ENCODE data around the gene KCNH8.

KCNH8 gene

GRCh38 chr3:19171794-19172193 is 23.5 kb downstream of the KCNH8 start:
- no peak for DNase-seq (ENCODE audit: low read depth)
- no peak for TF ChIP-seq CTCF (IDR thresholded peaks at IDR 0.05; ENCODE audit: insufficient read depth, low read depth, low read length, missing control alignments)
- no peak overlapping the region for H3K4me3 ChIP-seq (ENCODE audit: low read length)

GRCh38 chr3:19173945-19174344 is 25.6 kb downstream of the KCNH8 start:
- no peak for DNase-seq (ENCODE audit: low read depth)
- TF ChIP-seq CTCF (IDR thresholded peaks at IDR 0.05; ENCODE audit: insufficient read depth, low read depth, low read length, missing control alignments): no peak
- no peak overlapping the region for H3K4me3 ChIP-seq (ENCODE audit: low read length)

GRCh38 chr3:19183584-19183983 is 35.3 kb downstream of the KCNH8 start:
- no peak overlapping the region for H3K4me3 ChIP-seq (ENCODE audit: low read length)
- TF ChIP-seq CTCF (IDR thresholded peaks at IDR 0.05; ENCODE audit: insufficient read depth, low read depth, low read length, missing control alignments): no peak
- no peak for DNase-seq (ENCODE audit: low read depth)

GRCh38 chr3:19190126-19190525 is 41.8 kb downstream of the KCNH8 start:
- no peak for TF ChIP-seq CTCF (IDR thresholded peaks at IDR 0.05; ENCODE audit: insufficient read depth, low read depth, low read length, missing control alignments)
- DNase-seq (ENCODE audit: low read depth): no peak
- H3K4me3 ChIP-seq (ENCODE audit: low read length): no peak overlapping the region

GRCh38 chr3:19190602-19191001 is 42.3 kb downstream of the KCNH8 start:
- no peak for TF ChIP-seq CTCF (IDR thresholded peaks at IDR 0.05; ENCODE audit: insufficient read depth, low read depth, low read length, missing control alignments)
- no peak for DNase-seq (ENCODE audit: low read depth)

GRCh38 chr3:19199131-19199530 is 50.8 kb downstream of the KCNH8 start:
- no peak for TF ChIP-seq CTCF (IDR thresholded peaks at IDR 0.05; ENCODE audit: insufficient read depth, low read depth, low read length, missing control alignments)
- no peak overlapping the region for H3K4me3 ChIP-seq (ENCODE audit: low read length)

More at GRCh38 chr3:19190602-19191001, 42.3 kb downstream of the KCNH8 start:
- no peak overlapping the region for H3K4me3 ChIP-seq (ENCODE audit: low read length)

GRCh38 chr3:19202303-19202702 is 54.0 kb downstream of the KCNH8 start:
- no peak overlapping the region for H3K4me3 ChIP-seq (ENCODE audit: low read length)
- DNase-seq (ENCODE audit: low read depth): no peak
- TF ChIP-seq CTCF (IDR thresholded peaks at IDR 0.05; ENCODE audit: insufficient read depth, low read depth, low read length, missing control alignments): no peak

More at GRCh38 chr3:19199131-19199530, 50.8 kb downstream of the KCNH8 start:
- DNase-seq (ENCODE audit: low read depth): no peak
